Mesenchymal stem cell (in vitro differentiated cells and primary cell): ENCODE results near the gene ZNF630.

Experiments used
- DNase-seq: peaks from one replicate; pipeline ENCODE4 v3.0.0-alpha.2; 2013
- H2AFZ ChIP-seq: one replicate; pipeline ENCODE4 v1.6.1; 2013; ENCODE audit warnings: low read depth, mild to moderate bottlenecking, control low read depth, inconsistent platforms, low read length, moderate library complexity
- H2AK5ac ChIP-seq: 2 replicates; pipeline ENCODE4 v1.6.1; 2013; ENCODE audit warnings: low read length, moderate library complexity, mild to moderate bottlenecking, inconsistent platforms; ENCODE audit not compliant: severe bottlenecking
- H2BK120ac ChIP-seq: one replicate; pipeline ENCODE4 v1.6.1; 2013; ENCODE audit warnings: low read depth, mild to moderate bottlenecking, inconsistent platforms, low read length, moderate library complexity
- H2BK12ac ChIP-seq, 2 experiments: one replicate each; pipeline ENCODE4 v1.6.1; 2013; ENCODE audit warnings: inconsistent platforms in 2 of 2, low read length in 2 of 2, mild to moderate bottlenecking in 2 of 2, moderate library complexity in 2 of 2, control low read depth in 1 of 2
- H2BK15ac ChIP-seq: one replicate; pipeline ENCODE4 v1.6.1; 2013; ENCODE audit warnings: mild to moderate bottlenecking, low read depth, inconsistent platforms; ENCODE audit not compliant: poor library complexity, severe bottlenecking
- H2BK5ac ChIP-seq: 2 replicates; pipeline ENCODE4 v1.6.1; 2013; ENCODE audit warnings: low read depth, mild to moderate bottlenecking, low read length, control low read depth, inconsistent platforms; ENCODE audit not compliant: poor library complexity, severe bottlenecking
- H3K14ac ChIP-seq, 2 experiments: one replicate each; pipeline ENCODE4 v1.6.1; 2013; ENCODE audit warnings: inconsistent platforms in 2 of 2, low read length in 2 of 2, control low read depth in 1 of 2, mild to moderate bottlenecking in 1 of 2, moderate library complexity in 1 of 2
- H3K18ac ChIP-seq, 2 experiments: one replicate each; pipeline ENCODE4 v1.6.1; 2013; ENCODE audit warnings: inconsistent platforms in 2 of 2, low read length in 2 of 2, control low read depth in 1 of 2, low read depth in 1 of 2, mild to moderate bottlenecking in 1 of 2
- H3K23ac ChIP-seq, 2 experiments: one replicate each; pipeline ENCODE4 v1.6.1; 2013; ENCODE audit warnings: inconsistent platforms in 2 of 2, low read length in 2 of 2, mild to moderate bottlenecking in 2 of 2, moderate library complexity in 2 of 2, control low read depth in 1 of 2
- H3K27ac ChIP-seq: 2 replicates; pipeline ENCODE4 v1.5.1; 2013; ENCODE audit warnings: mild to moderate bottlenecking, moderate library complexity, low read length, control low read depth, inconsistent platforms; ENCODE audit not compliant: poor library complexity, severe bottlenecking
- H3K27me3 ChIP-seq, 2 experiments: 2 replicates each; pipeline versions ENCODE4 v1.6.1 to v1.7.0; 2013; ENCODE audit warnings: low read length in 2 of 2, mild to moderate bottlenecking in 2 of 2, moderate library complexity in 2 of 2, control low read depth in 1 of 2, inconsistent platforms in 1 of 2; ENCODE audit not compliant: control insufficient read depth in 1 of 2, insufficient read depth in 1 of 2
- H3K36me3 ChIP-seq, 2 experiments: 2 replicates each; pipeline versions ENCODE4 v1.6.1 to v1.7.0; 2013; ENCODE audit warnings: low read length in 2 of 2, control low read depth in 1 of 2, inconsistent platforms in 1 of 2, low read depth in 1 of 2, mild to moderate bottlenecking in 1 of 2; ENCODE audit not compliant: insufficient read depth in 2 of 2, control insufficient read depth in 1 of 2
- H3K4ac ChIP-seq, 2 experiments: one replicate each; pipeline ENCODE4 v1.6.1; 2013; ENCODE audit warnings: inconsistent platforms in 2 of 2, low read length in 2 of 2, mild to moderate bottlenecking in 2 of 2, moderate library complexity in 2 of 2, control low read depth in 1 of 2, low read depth in 1 of 2
- H3K4me1 ChIP-seq: 2 replicates; pipeline ENCODE4 v1.6.1; 2013; ENCODE audit warnings: low read depth, low read length, control low read depth; ENCODE audit not compliant: control insufficient read depth, insufficient read depth
- H3K4me2 ChIP-seq: 2 replicates; pipeline ENCODE4 v1.6.1; 2013; ENCODE audit warnings: low read length, mild to moderate bottlenecking, inconsistent platforms; ENCODE audit not compliant: poor library complexity, severe bottlenecking
- H3K4me3 ChIP-seq, 2 experiments: 2 replicates each; pipeline versions ENCODE4 v1.5.1 to v1.7.0; 2013; ENCODE audit warnings: low read length in 2 of 2, mild to moderate bottlenecking in 2 of 2, control low read depth in 1 of 2, low read depth in 1 of 2; ENCODE audit not compliant: insufficient read depth in 1 of 2
- H3K79me1 ChIP-seq: replicated peaks from 2 replicates; pipeline ENCODE4 v1.6.1; 2013; ENCODE audit warnings: mild to moderate bottlenecking, control low read depth, low read length, inconsistent platforms; ENCODE audit not compliant: poor library complexity, severe bottlenecking
- H3K9ac ChIP-seq: 2 replicates; pipeline ENCODE4 v1.7.0; 2013; ENCODE audit warnings: mild to moderate bottlenecking, low read length, moderate library complexity
- H3K9me3 ChIP-seq: 2 replicates; pipeline ENCODE4 v1.7.0; 2013; ENCODE audit warnings: mild to moderate bottlenecking, low read length; ENCODE audit not compliant: control insufficient read depth
- H4K8ac ChIP-seq: one replicate; pipeline ENCODE4 v1.6.1; 2013; ENCODE audit warnings: inconsistent platforms, mild to moderate bottlenecking, low read length, moderate library complexity
- H4K91ac ChIP-seq: one replicate; pipeline ENCODE4 v1.6.1; 2013; ENCODE audit warnings: mild to moderate bottlenecking, low read length, inconsistent platforms
- WGBS: methylation state at CpG from one replicate; pipeline ENCODE4 v1.1.7; 2013; ENCODE audit warnings: mixed read lengths; 5-methylcytosine and 5-hydroxymethylcytosine counted together

Gene ZNF630

DNA sequence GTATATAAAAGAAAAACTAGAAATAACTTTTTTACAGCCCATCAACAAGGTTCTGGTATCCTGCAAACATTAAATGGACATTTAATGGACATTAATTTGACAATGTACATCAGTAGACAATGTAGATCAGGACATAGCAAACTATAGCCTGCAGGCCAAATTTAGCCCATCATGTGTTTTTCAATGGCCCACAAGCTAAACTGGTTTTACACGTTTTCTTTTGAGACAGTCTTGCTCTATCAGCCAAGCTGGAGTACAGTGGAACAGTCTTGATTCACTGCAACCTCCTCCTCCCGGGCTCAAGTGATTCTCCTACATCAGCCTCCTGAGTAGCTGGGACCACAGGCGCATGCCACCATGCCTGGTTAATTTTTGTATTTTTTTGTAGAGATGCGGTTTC, 7.2 kb downstream of the ZNF630 start:
- H3K9ac ChIP-seq: no peak overlapping the region
- DNase-seq: no peak
- H3K4ac ChIP-seq: no peak overlapping the region
- no peak overlapping the region for H3K4me3 ChIP-seq
- H3K27me3 ChIP-seq: no peaks in the 10 kb centered on the region
- no peak overlapping the region for H4K8ac ChIP-seq
- peaks cover 54% of the 10 kb centered on the region for H3K9me3 ChIP-seq
- H3K23ac ChIP-seq: no peak overlapping the region
- no peaks in the 10 kb centered on the region for H3K79me1 ChIP-seq
- H3K27ac ChIP-seq: no peak overlapping the region
- no peak overlapping the region for H3K14ac ChIP-seq
- H2BK5ac ChIP-seq: no peak overlapping the region
- 93% methylated on average over 3 of the region's 4 CpGs for WGBS
- no peak overlapping the region for H3K4me2 ChIP-seq
- no peaks in the 10 kb centered on the region for H3K4me1 ChIP-seq
- H2AK5ac ChIP-seq: no peak overlapping the region
- H2BK120ac ChIP-seq: no peak overlapping the region
- H4K91ac ChIP-seq: no peak overlapping the region
- H3K36me3 ChIP-seq: peaks cover 11 to 22% of the 10 kb centered on the region in 2 experiments
- H2AFZ ChIP-seq: no peak overlapping the region
- no peak overlapping the region for H3K18ac ChIP-seq
- H2BK15ac ChIP-seq: no peak overlapping the region
- H2BK12ac ChIP-seq: no peak overlapping the region

DNA sequence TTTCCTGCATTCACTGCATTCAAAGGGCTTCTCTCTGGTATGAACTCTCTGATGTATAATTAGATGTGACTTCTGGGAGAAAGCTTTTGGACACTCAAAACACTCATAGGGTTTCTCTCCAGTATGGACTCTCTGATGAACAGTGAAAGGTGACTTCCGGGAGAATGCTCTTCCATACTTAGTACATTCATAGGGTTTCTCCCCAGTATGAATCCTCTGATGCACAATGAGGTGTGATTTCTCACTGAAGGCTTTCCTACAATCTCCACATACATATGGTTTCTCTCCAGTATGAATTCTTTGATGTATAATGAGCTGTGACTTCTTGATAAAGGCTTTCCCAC, 12.2 kb downstream of the ZNF630 start:
- Histone ChIP-seq H3K27me3 (no peaks in the 10 kb centered on the region), H3K36me3 (peaks cover 8 to 23% of the 10 kb centered on the region in 2 experiments), H3K18ac (no peak overlapping the region), H4K8ac (no peak overlapping the region), H2BK120ac (no peak overlapping the region), H3K14ac (no peak overlapping the region), H3K4me2 (no peak overlapping the region), H3K23ac (no peak overlapping the region), H2BK12ac (no peak overlapping the region), H3K27ac (no peak overlapping the region), H3K4ac (no peak overlapping the region), H2BK5ac (no peak overlapping the region), H3K4me1 (no peaks in the 10 kb centered on the region), H2AK5ac (no peak overlapping the region), H3K4me3 (peak overlapping the region in 1 of 2 experiments; percentile 12), H3K79me1 (no peaks in the 10 kb centered on the region), H2BK15ac (no peak overlapping the region), H4K91ac (no peak overlapping the region), H3K9me3 (peaks cover 82% of the 10 kb centered on the region), H2AFZ (no peak overlapping the region), H3K9ac (no peak overlapping the region)
- DNase-seq: no peak
- WGBS: 100% methylated on average over 1 of the region's 1 CpG

DNA sequence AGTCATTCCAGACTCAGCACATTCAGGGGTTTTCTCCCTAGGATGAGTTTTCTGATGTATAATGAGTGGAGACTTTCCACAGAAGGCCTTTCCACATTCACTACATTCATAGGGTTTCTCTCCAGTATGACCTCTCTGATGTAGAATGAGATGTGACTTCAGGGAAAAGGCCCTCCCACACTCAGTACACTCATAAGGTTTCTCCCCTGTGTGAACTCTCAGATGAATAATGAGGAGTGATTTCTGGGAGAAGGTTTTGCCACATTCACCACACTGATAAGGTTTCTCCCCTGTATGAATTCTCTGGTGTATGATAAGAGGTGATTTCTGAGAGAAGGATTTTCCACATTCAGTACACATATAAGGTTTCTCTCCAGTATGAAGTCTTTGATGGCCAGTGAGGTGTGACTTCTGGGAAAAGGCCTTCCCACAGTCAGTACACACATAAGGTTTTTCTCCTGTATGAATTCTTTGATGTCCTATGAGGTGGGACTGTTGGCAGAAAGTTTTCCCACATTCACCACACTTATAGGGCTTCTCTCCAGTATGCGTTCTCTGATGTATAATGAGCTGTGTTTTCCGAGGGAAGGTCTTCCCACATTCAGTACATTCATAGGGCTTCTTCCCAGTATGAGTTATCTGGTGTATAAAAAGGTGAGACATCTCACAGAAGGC, 12.7 kb downstream of the ZNF630 start:
- Histone ChIP-seq H3K9ac (no peak overlapping the region), H3K79me1 (no peaks in the 10 kb centered on the region), H2BK12ac (no peak overlapping the region), H3K14ac (no peak overlapping the region), H4K8ac (no peak overlapping the region), H3K4me1 (no peaks in the 10 kb centered on the region), H3K4me3 (peak overlapping the region in 1 of 2 experiments; percentile 12), H2AK5ac (no peak overlapping the region), H3K27me3 (no peaks in the 10 kb centered on the region), H3K9me3 (peaks cover 77% of the 10 kb centered on the region), H3K4me2 (no peak overlapping the region), H3K4ac (no peak overlapping the region), H2BK5ac (no peak overlapping the region), H3K18ac (no peak overlapping the region), H2AFZ (no peak overlapping the region), H3K23ac (no peak overlapping the region), H4K91ac (no peak overlapping the region), H2BK15ac (no peak overlapping the region), H2BK120ac (no peak overlapping the region), H3K36me3 (peaks cover 8 to 23% of the 10 kb centered on the region in 2 experiments), H3K27ac (no peak overlapping the region)
- no CpG with 5 or more reads among the region's 2 CpGs for WGBS
- no peak for DNase-seq

DNA sequence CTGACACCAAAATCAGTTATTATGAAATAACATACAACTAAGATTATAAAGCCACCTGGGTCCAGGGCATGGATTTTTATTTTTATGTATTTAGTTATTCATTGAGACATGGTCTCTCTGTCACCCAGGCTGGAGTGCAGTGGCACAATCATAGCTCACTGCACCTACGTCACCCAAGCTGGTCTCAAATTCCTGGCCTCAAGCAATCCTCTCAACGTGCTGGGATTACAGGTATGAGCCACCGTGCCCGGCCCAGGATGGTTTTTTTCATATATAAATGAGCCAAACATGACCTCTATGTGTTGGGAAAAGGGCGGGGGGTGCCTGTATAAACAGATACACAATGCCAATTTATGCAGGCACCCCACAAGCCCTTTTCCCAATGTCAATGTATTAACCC, 24.6 kb downstream of the ZNF630 start:
- Histone ChIP-seq H3K14ac (no peak overlapping the region), H3K9me3 (peaks cover 20% of the 10 kb centered on the region), H2AK5ac (no peak overlapping the region), H3K18ac (no peak overlapping the region), H3K23ac (no peak overlapping the region), H4K91ac (no peak overlapping the region), H2BK15ac (no peak overlapping the region), H2AFZ (no peak overlapping the region), H2BK120ac (no peak overlapping the region), H3K4me2 (no peak overlapping the region), H3K27me3 (peaks cover 0 to 4% of the 10 kb centered on the region in 2 experiments), H3K36me3 (no peaks in the 10 kb centered on the region), H3K4me1 (no peaks in the 10 kb centered on the region), H3K4me3 (no peak overlapping the region), H2BK5ac (no peak overlapping the region), H3K9ac (no peak overlapping the region), H3K79me1 (no peaks in the 10 kb centered on the region), H3K27ac (no peak overlapping the region), H2BK12ac (no peak overlapping the region), H4K8ac (no peak overlapping the region), H3K4ac (no peak overlapping the region)
- no peak for DNase-seq
- 50% methylated on average over 1 of the region's 5 CpGs for WGBS
